GM18511 (cell line): ENCODE results near the gene BOLA2B.

Experiments
- ATAC-seq: cut with Tn5 transposase; IDR thresholded peaks from one replicate; pipeline ENCODE4 v1.9.1; 2021; ENCODE audit warnings: mild to moderate bottlenecking, moderate library complexity; ENCODE audit not compliant: unreplicated experiment

BOLA2B gene

GRCh38 chr16:30145657-30146056 is 47.8 kb downstream of the BOLA2B start:
- ATAC-seq = no peak

- ATAC-seq = no peak
Measured at GRCh38 chr16:30144917-30145316, 48.5 kb downstream of the BOLA2B start.

GRCh38 chr16:30144017-30144416 is 49.4 kb downstream of the BOLA2B start:
- no peak for ATAC-seq

GRCh38 chr16:30143347-30143702 is 50.1 kb downstream of the BOLA2B start:
- no peak for ATAC-seq
